ENCODE data around the gene MYH6. TPM values are rescaled to one million over a fixed set of nuclear protein-coding genes. Genes with fewer than 3 reads are reported as not detected.

Gene MYH6
- total and polyA plus RNA-seq, 2 donors (not counting 1 experiment from before 2014, with no cell fraction given): not detected

- Histone ChIP-seq H3K4me3 (ENCODE audit: control extremely low read depth in 1 of 5, extremely low read depth in 1 of 5, insufficient read depth in 1 of 5, low read depth in 2 of 5, low read length in 4 of 5) (no peak overlapping the region), H3K79me2 (ENCODE audit: control insufficient read depth, insufficient read depth, low read length) (no peaks in the 10 kb centered on the region), H3K27me3 (replicated peaks in 1 of 4; ENCODE audit: control extremely low read depth in 1 of 4, control insufficient read depth in 3 of 4, insufficient read depth in 4 of 4, low read length in 3 of 4) (peaks cover 0 to 42% (median 13%) of the 10 kb centered on the region in 4 experiments), H2AFZ (ENCODE audit: insufficient read depth, low read depth, low read length, poor library complexity, severe bottlenecking) (no peak overlapping the region), H3K9me3 (ENCODE audit: control extremely low read depth in 1 of 3, control insufficient read depth in 2 of 3, insufficient read depth in 1 of 3, low read length in 2 of 3) (no peaks in the 10 kb centered on the region), H3K4me1 (ENCODE audit: control insufficient read depth in 2 of 2, insufficient read depth in 2 of 2, low read length in 2 of 2) (peaks cover 4 to 12% of the 10 kb centered on the region in 2 donors), H4K20me1 (ENCODE audit: control insufficient read depth, insufficient read depth, low read length, poor library complexity, severe bottlenecking) (no peaks in the 10 kb centered on the region), H3K27ac (ENCODE audit: low read length in 2 of 2) (no peak overlapping the region), H3K9ac (ENCODE audit: low read length) (no peak overlapping the region), H3K4me2 (replicated peaks; ENCODE audit: low read depth, low read length, poor library complexity, severe bottlenecking) (no peak overlapping the region), H3K36me3 (replicated peaks in 1 of 2; ENCODE audit: control extremely low read depth in 1 of 2, control insufficient read depth in 1 of 2, extremely low read depth in 1 of 2, insufficient read depth in 2 of 2, low read length in 1 of 2) (no peaks in the 10 kb centered on the region)
- Mint-ChIP-seq H3K27ac (no peak overlapping the region), H3K4me3 (no peak overlapping the region), H3K27me3 (peaks cover 60% of the 10 kb centered on the region), H3K4me1 (peaks cover 18% of the 10 kb centered on the region), H3K9me3 (ENCODE audit: insufficient read depth) (no peaks in the 10 kb centered on the region)
- ATAC-seq (ENCODE audit: low read depth) (no peak), DNase-seq (no peak)
- ChIA-PET POLR2A (no interaction called here), CTCF (no interaction called here)
- TF ChIP-seq CTCF (IDR thresholded peaks at IDR 0.05) (no peak), EZH2 (IDR thresholded peaks at IDR 0.05; ENCODE audit: borderline replicate concordance, insufficient read depth, low read depth, low read length, poor library complexity, severe bottlenecking) (no peak)
- WGBS (ENCODE audit: insufficient coverage): 88% methylated on average over 9 of the region's 10 CpGs
- intact Hi-C loops (cut with micrococcal nuclease): no loop called here
Observed at GRCh38 chr14:23405096-23405495, 3.0 kb downstream of the MYH6 start.

- Histone ChIP-seq H3K9me3 (ENCODE audit: control extremely low read depth in 1 of 3, control insufficient read depth in 2 of 3, insufficient read depth in 1 of 3, low read length in 2 of 3) (no peaks in the 10 kb centered on the region), H3K4me3 (ENCODE audit: control extremely low read depth in 1 of 5, extremely low read depth in 1 of 5, insufficient read depth in 1 of 5, low read depth in 2 of 5, low read length in 4 of 5) (no peak overlapping the region), H3K4me1 (ENCODE audit: control insufficient read depth in 2 of 2, insufficient read depth in 2 of 2, low read length in 2 of 2) (peaks cover 4 to 12% of the 10 kb centered on the region in 2 donors), H2AFZ (ENCODE audit: insufficient read depth, low read depth, low read length, poor library complexity, severe bottlenecking) (no peak overlapping the region), H3K27ac (ENCODE audit: low read length in 2 of 2) (no peak overlapping the region), H3K36me3 (replicated peaks in 1 of 2; ENCODE audit: control extremely low read depth in 1 of 2, control insufficient read depth in 1 of 2, extremely low read depth in 1 of 2, insufficient read depth in 2 of 2, low read length in 1 of 2) (no peaks in the 10 kb centered on the region), H3K79me2 (ENCODE audit: control insufficient read depth, insufficient read depth, low read length) (no peaks in the 10 kb centered on the region), H4K20me1 (ENCODE audit: control insufficient read depth, insufficient read depth, low read length, poor library complexity, severe bottlenecking) (no peaks in the 10 kb centered on the region), H3K4me2 (replicated peaks; ENCODE audit: low read depth, low read length, poor library complexity, severe bottlenecking) (no peak overlapping the region), H3K27me3 (replicated peaks in 1 of 4; ENCODE audit: control extremely low read depth in 1 of 4, control insufficient read depth in 3 of 4, insufficient read depth in 4 of 4, low read length in 3 of 4) (peaks cover 0 to 41% (median 13%) of the 10 kb centered on the region in 4 experiments), H3K9ac (ENCODE audit: low read length) (no peak overlapping the region)
- DNase-seq: no peak
- WGBS (ENCODE audit: insufficient coverage): 93% methylated on average over 14 of the region's 14 CpGs
- POLR2A ChIA-PET: no interaction called here
- H3K4me1 Mint-ChIP-seq: peaks cover 18% of the 10 kb centered on the region
- intact Hi-C loops (cut with micrococcal nuclease): no loop called here
- TF ChIP-seq EZH2 (IDR thresholded peaks at IDR 0.05; ENCODE audit: borderline replicate concordance, insufficient read depth, low read depth, low read length, poor library complexity, severe bottlenecking) (no peak), CTCF (IDR thresholded peaks at IDR 0.05) (no peak)
- H3K27ac Mint-ChIP-seq: no peak overlapping the region
- no peak for ATAC-seq (ENCODE audit: low read depth)
- peaks cover 57% of the 10 kb centered on the region for H3K27me3 Mint-ChIP-seq
- CTCF ChIA-PET: no interaction called here
- no peaks in the 10 kb centered on the region for H3K9me3 Mint-ChIP-seq (ENCODE audit: insufficient read depth)
- no peak overlapping the region for H3K4me3 Mint-ChIP-seq
Observed at GRCh38 chr14:23404331-23404900, 3.7 kb downstream of the MYH6 start.
